H1 (cell line): ENCODE data around the gene BSN. TPM values are rescaled to one million over a fixed set of nuclear protein-coding genes. Genes with fewer than 3 reads are reported as not detected.

Source experiments
- CTCF ChIA-PET: fragments of 300-600 bp; sonication (Branson Sonifier 250); formaldehyde crosslinking; loops from one replicate; lab custom pipeline; 2021; ENCODE audit not compliant: partially characterized antibody; lab: Charles Lee
- POLR2A ChIA-PET: fragments of 300-600 bp; sonication (Branson Sonifier 250); formaldehyde crosslinking; loops from one replicate; lab custom pipeline; 2021; ENCODE audit warnings: inconsistent platforms; ENCODE audit not compliant: partially characterized antibody; lab: Charles Lee
- DNase-seq, 2 experiments: peaks; one replicate each; pipeline versions ENCODE4 v3.0.0 to v3.0.0-alpha.2; 2010 to 2022; ENCODE audit warnings: low spot score in 2 of 2, low read depth in 1 of 2, mixed read lengths in 1 of 2
- FAIRE-seq: peaks from 2 replicates; lab custom pipeline; 2011; peaks lifted over from hg19 to GRCh38; lab: Jason Lieb, UNC
- H2AFZ ChIP-seq: 2 replicates; pipeline ENCODE4 v1.8.1; 2012; ENCODE audit warnings: low read length, inconsistent platforms
- H2AK5ac ChIP-seq: 2 replicates; pipeline ENCODE4 v1.6.1; 2013; ENCODE audit warnings: low read depth, low read length
- H2BK120ac ChIP-seq: replicated peaks from 2 replicates; pipeline ENCODE3; 2013; ENCODE audit warnings: low read depth, low read length, inconsistent platforms
- H2BK12ac ChIP-seq: 2 replicates; pipeline ENCODE4 v1.6.1; 2013; ENCODE audit warnings: low read depth, low read length
- H2BK15ac ChIP-seq: 2 replicates; pipeline ENCODE4 v1.6.1; 2013; ENCODE audit warnings: low read length
- H2BK20ac ChIP-seq: 2 replicates; pipeline ENCODE4 v1.6.1; 2013; ENCODE audit warnings: low read length
- H2BK5ac ChIP-seq: 2 replicates; pipeline ENCODE4 v1.6.1; 2013; ENCODE audit warnings: low read depth, low read length
- H3K14ac ChIP-seq: 2 replicates; pipeline ENCODE4 v1.6.1; 2013; ENCODE audit warnings: inconsistent platforms; ENCODE audit not compliant: insufficient read length
- H3K18ac ChIP-seq: 2 replicates; pipeline ENCODE4 v1.6.1; 2013; ENCODE audit warnings: low read length; ENCODE audit errors: extremely low read depth
- H3K23ac ChIP-seq: 2 replicates; pipeline ENCODE4 v1.6.1; 2013; ENCODE audit warnings: inconsistent platforms; ENCODE audit not compliant: insufficient read length
- H3K23me2 ChIP-seq: 2 replicates; pipeline ENCODE4 v1.6.1; 2013; ENCODE audit warnings: low read depth, low read length
- H3K27ac ChIP-seq: 2 replicates; pipeline ENCODE4 v1.6.1; 2011; ENCODE audit warnings: low read depth, low read length, inconsistent platforms
- H3K27me3 ChIP-seq, 4 experiments: replicated peaks in 1 of 4; 1 replicate in 1 of 4; 2 replicates in 3 of 4; pipeline versions ENCODE4 v1.6.1 to v1.8.1; 2011 to 2013; ENCODE audit warnings: low read length in 3 of 4, mild to moderate bottlenecking in 3 of 4, inconsistent platforms in 2 of 4, mixed read lengths in 2 of 4, moderate library complexity in 1 of 4; ENCODE audit not compliant: control insufficient read depth in 3 of 4, insufficient read depth in 3 of 4; ENCODE audit errors: extremely low read depth in 1 of 4
- H3K36me3 ChIP-seq, 4 experiments: 2 replicates each; pipeline versions ENCODE4 v1.6.1 to v1.8.1; 2011 to 2013; ENCODE audit warnings: mild to moderate bottlenecking in 4 of 4, low read length in 3 of 4, moderate library complexity in 2 of 4, control low read depth in 1 of 4, inconsistent platforms in 1 of 4; ENCODE audit not compliant: insufficient read depth in 4 of 4, control insufficient read depth in 2 of 4
- H3K4ac ChIP-seq: replicated peaks from 2 replicates; pipeline ENCODE3; 2013; ENCODE audit warnings: low read length, low read depth, mixed read lengths, inconsistent platforms; ENCODE audit not compliant: insufficient read length
- H3K4me1 ChIP-seq, 4 experiments: replicated peaks in 1 of 4; 1 replicate in 1 of 4; 2 replicates in 3 of 4; pipeline versions ENCODE4 v1.6.1 to v1.8.1; 2011 to 2013; ENCODE audit warnings: low read length in 3 of 4, inconsistent platforms in 2 of 4, mixed read lengths in 1 of 4; ENCODE audit not compliant: insufficient read depth in 4 of 4, control insufficient read depth in 3 of 4
- H3K4me2 ChIP-seq, 2 experiments: 2 replicates each; pipeline versions ENCODE4 v1.6.1 to v1.8.1; 2011 to 2013; ENCODE audit warnings: low read depth in 2 of 2, low read length in 2 of 2, control low read depth in 1 of 2, inconsistent platforms in 1 of 2, mild to moderate bottlenecking in 1 of 2; ENCODE audit not compliant: insufficient read depth in 1 of 2
- H3K4me3 ChIP-seq, 4 experiments: fragments of 200-600, 300-600 bp in 1 of 4; sonication (generic), shearing (Covaris generic), sonication (Bioruptor Twin) in 1 of 4; 2 replicates each; pipeline versions ENCODE4 v1.5.1 to v1.8.1; 2011 to 2016; ENCODE audit warnings: low read length in 4 of 4, low read depth in 3 of 4, control low read depth in 2 of 4, inconsistent platforms in 2 of 4, mild to moderate bottlenecking in 2 of 4, mixed read lengths in 1 of 4, moderate library complexity in 1 of 4; ENCODE audit not compliant: insufficient read depth in 2 of 4; ENCODE audit errors: extremely low read depth in 1 of 4
- H3K56ac ChIP-seq: replicated peaks from 2 replicates; pipeline ENCODE3; 2013; ENCODE audit warnings: low read depth, mild to moderate bottlenecking, mixed read lengths, low read length, inconsistent platforms; ENCODE audit not compliant: insufficient read length
- H3K79me1 ChIP-seq: 2 replicates; pipeline ENCODE4 v1.6.1; 2013; ENCODE audit warnings: low read depth, low read length, control low read depth
- H3K79me2 ChIP-seq, 2 experiments: 2 replicates each; pipeline versions ENCODE4 v1.6.1 to v1.8.1; 2012 to 2013; ENCODE audit warnings: low read length in 2 of 2, mild to moderate bottlenecking in 2 of 2, inconsistent platforms in 1 of 2; ENCODE audit not compliant: insufficient read depth in 2 of 2, control insufficient read depth in 1 of 2
- H3K9ac ChIP-seq, 4 experiments: replicated peaks in 1 of 4; 1 replicate in 1 of 4; 2 replicates in 3 of 4; pipeline versions ENCODE4 v1.6.1 to v1.8.1; 2011 to 2013; ENCODE audit warnings: low read depth in 3 of 4, low read length in 3 of 4, control low read depth in 2 of 4, mild to moderate bottlenecking in 2 of 4, moderate library complexity in 2 of 4, inconsistent platforms in 1 of 4; ENCODE audit errors: extremely low read depth in 1 of 4
- H3K9me3 ChIP-seq, 2 experiments: 2 replicates each; pipeline versions ENCODE4 v1.6.1 to v1.8.1; 2012 to 2013; ENCODE audit warnings: mild to moderate bottlenecking in 2 of 2, moderate library complexity in 2 of 2, control low read depth in 1 of 2, inconsistent platforms in 1 of 2, low read depth in 1 of 2, low read length in 1 of 2, mixed read lengths in 1 of 2; ENCODE audit not compliant: insufficient read depth in 2 of 2
- H4K20me1 ChIP-seq, 2 experiments: replicated peaks in 1 of 2; 2 replicates each; pipeline versions ENCODE3 to v1.8.1; 2011 to 2013; ENCODE audit warnings: inconsistent platforms in 2 of 2, low read length in 2 of 2, mild to moderate bottlenecking in 1 of 2; ENCODE audit not compliant: insufficient read depth in 2 of 2, control insufficient read depth in 1 of 2
- H4K5ac ChIP-seq: 2 replicates; pipeline ENCODE4 v1.6.1; 2013; ENCODE audit warnings: low read length, low read depth, mixed read lengths, inconsistent platforms; ENCODE audit not compliant: insufficient read length
- H4K8ac ChIP-seq: 2 replicates; pipeline ENCODE4 v1.8.0; 2013; ENCODE audit warnings: mild to moderate bottlenecking, moderate library complexity, low read length, inconsistent platforms; ENCODE audit not compliant: insufficient read depth; ENCODE audit errors: extremely low read depth
- H4K91ac ChIP-seq: replicated peaks from 2 replicates; pipeline ENCODE3; 2013; ENCODE audit warnings: low read length, mixed read lengths, inconsistent platforms; ENCODE audit not compliant: insufficient read length
- ATF2 ChIP-seq: IDR thresholded peaks from 2 replicates; pipeline ENCODE4 v1.6.1; 2012; ENCODE audit warnings: low read length, inconsistent platforms
- BACH1 ChIP-seq: IDR thresholded peaks from 2 replicates; pipeline ENCODE4 v1.6.1; 2012; ENCODE audit warnings: low read length, improper control_type of control experiment
- WGBS, 2 experiments: shearing (Covaris generic) in 1 of 2; methylation state at CpG; one replicate each; pipeline versions ENCODE4 v1.1.6 to v1.1.7; 2013 to 2015; ENCODE audit warnings: low lambda C conversion rate in 2 of 2, mixed read lengths in 2 of 2, inconsistent platforms in 1 of 2, low coverage in 1 of 2, missing lambda C conversion rate in 1 of 2; ENCODE audit not compliant: insufficient replicate concordance in 2 of 2, insufficient coverage in 1 of 2, insufficient read length in 1 of 2; ENCODE audit errors: extremely low coverage in 1 of 2, missing lambda C conversion rate in 1 of 2; 5-methylcytosine and 5-hydroxymethylcytosine counted together
- polyA plus RNA-seq, 7 experiments: library from polyadenylated mRNA; depleted of rRNA in 3 of 7; stranded (reverse) in 5 of 7; unstranded in 2 of 7; fragments of >200 nt in 5 of 7; fragments of 200-250 nt in 2 of 7; gene quantifications; 1 replicate in 5 of 7; 2 replicates in 1 of 7; 4 replicates in 1 of 7; pipeline versions ENCODE4 v1.2.1 to v1.2.3, GENCODE V29; 2011 to 2013; ENCODE audit warnings: missing spikeins in 2 of 7, mixed read lengths in 2 of 7
- total RNA-seq: library from RNA; stranded (reverse); fragmentation: NEBNext Ultra II Directional; extraction: Animal tissue kit (Norgen Biotek cat#: 25700); gene quantifications from 2 replicates; pipeline ENCODE4 v1.2.1, GENCODE V29; 2021

The BSN gene
- total and polyA plus RNA-seq, 2 of the 8 experiments (the other 6 are each of a cell fraction or from before 2014, with no cell fraction given): 0.60 to 3.0 TPM

DNA sequence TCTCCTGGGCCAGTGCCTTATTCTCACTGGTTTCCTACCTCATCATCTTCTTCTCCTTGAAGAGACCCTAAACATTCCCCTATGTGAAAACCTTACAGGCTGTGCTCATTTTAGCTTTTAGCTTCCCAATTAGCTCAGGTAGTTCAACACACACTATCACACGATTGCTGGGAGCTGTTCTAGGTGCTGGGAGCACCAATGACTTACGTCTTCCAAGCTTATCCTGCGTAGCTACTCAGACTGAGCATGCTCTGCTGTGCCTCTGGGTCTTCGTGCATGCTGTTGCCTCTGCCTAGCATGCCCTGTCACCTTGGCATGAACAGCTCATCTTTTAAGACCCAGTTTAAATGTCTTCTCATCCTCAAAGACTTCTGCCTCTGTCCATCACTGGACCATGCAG, 64.1 kb downstream of the BSN start:
- no peak overlapping the region for H2AFZ ChIP-seq
- H3K4me1 ChIP-seq: peaks cover 0 to 7% (median 4%) of the 10 kb centered on the region in 4 experiments; a peak in 4 of 7 replicates
- H2BK5ac ChIP-seq: no peak overlapping the region
- H3K18ac ChIP-seq: no peak overlapping the region
- no peak overlapping the region for H3K4me2 ChIP-seq
- no peak for FAIRE-seq
- no peak overlapping the region; a peak in 1 of 7 replicates for H3K9ac ChIP-seq
- no peaks in the 10 kb centered on the region for H3K9me3 ChIP-seq
- no peaks in the 10 kb centered on the region for H3K79me2 ChIP-seq
- no peak overlapping the region for H2BK15ac ChIP-seq
- WGBS, 2 experiments: 75% methylated on average over 4 of the region's 4 CpGs; no CpG with 5 or more reads in 1 of the 2 experiments
- no peak overlapping the region for H2BK12ac ChIP-seq
- H3K36me3 ChIP-seq: no peaks in the 10 kb centered on the region
- ChIA-PET POLR2A (no interaction called here), CTCF (interaction anchor here (0.6 to 1.8 kb wide), 7 partner anchors 10 to 83 kb away, joined by 3 to 6 read pairs (median 3); no protein-coding TSS in a partner anchor)
- DNase-seq: no peak
- no peaks in the 10 kb centered on the region for H4K20me1 ChIP-seq
- H3K27me3 ChIP-seq: no peaks in the 10 kb centered on the region; a peak in 2 of 7 replicates
- no peak overlapping the region for H2BK20ac ChIP-seq
- H2AK5ac ChIP-seq: no peak overlapping the region
- H3K4ac ChIP-seq: no peak overlapping the region
- TF ChIP-seq BACH1 (no peak), ATF2 (no peak)
- no peak overlapping the region for H4K5ac ChIP-seq
- H3K79me1 ChIP-seq: no peaks in the 10 kb centered on the region
- H4K8ac ChIP-seq: no peak overlapping the region
- H3K27ac ChIP-seq: no peak overlapping the region
- H2BK120ac ChIP-seq: no peak overlapping the region
- no peak overlapping the region for H4K91ac ChIP-seq
- no peak overlapping the region for H3K4me3 ChIP-seq
- H3K14ac ChIP-seq: no peak overlapping the region
- no peak overlapping the region for H3K23ac ChIP-seq
- no peak overlapping the region for H3K56ac ChIP-seq
- H3K23me2 ChIP-seq: no peaks in the 10 kb centered on the region; the same call in 1 of the 2 replicates
